HUES48 (cell line): Measurements from ENCODE around the gene SYTL5.
"Not testable (repeated sequence)": the region's sequence is repeated elsewhere in the genome, so short reads cannot be mapped to it uniquely, and the experiment has no call there.

ENCODE experiments used
- H3K27ac ChIP-seq: one replicate; pipeline ENCODE4 v1.7.0; 2013; ENCODE audit warnings: low read depth, low read length, inconsistent platforms
- H3K27me3 ChIP-seq: 2 replicates; pipeline ENCODE4 v1.6.1; 2013; ENCODE audit warnings: mild to moderate bottlenecking, low read length; ENCODE audit not compliant: control insufficient read depth, insufficient read depth
- H3K36me3 ChIP-seq: 2 replicates; pipeline ENCODE4 v1.6.1; 2013; ENCODE audit warnings: low read length; ENCODE audit not compliant: control insufficient read depth, insufficient read depth
- H3K4me1 ChIP-seq: 2 replicates; pipeline ENCODE4 v1.6.1; 2013; ENCODE audit warnings: mild to moderate bottlenecking, low read length; ENCODE audit not compliant: control insufficient read depth, insufficient read depth
- H3K4me3 ChIP-seq: 2 replicates; pipeline ENCODE4 v1.5.1; 2013; ENCODE audit warnings: mild to moderate bottlenecking, low read depth, low read length
- H3K9ac ChIP-seq: 2 replicates; pipeline ENCODE4 v1.6.1; 2013; ENCODE audit warnings: mild to moderate bottlenecking, low read depth, low read length, moderate library complexity
- H3K9me3 ChIP-seq: 2 replicates; pipeline ENCODE4 v1.6.1; 2013; ENCODE audit warnings: low read length; ENCODE audit not compliant: control insufficient read depth, insufficient read depth

SYTL5 gene

DNA sequence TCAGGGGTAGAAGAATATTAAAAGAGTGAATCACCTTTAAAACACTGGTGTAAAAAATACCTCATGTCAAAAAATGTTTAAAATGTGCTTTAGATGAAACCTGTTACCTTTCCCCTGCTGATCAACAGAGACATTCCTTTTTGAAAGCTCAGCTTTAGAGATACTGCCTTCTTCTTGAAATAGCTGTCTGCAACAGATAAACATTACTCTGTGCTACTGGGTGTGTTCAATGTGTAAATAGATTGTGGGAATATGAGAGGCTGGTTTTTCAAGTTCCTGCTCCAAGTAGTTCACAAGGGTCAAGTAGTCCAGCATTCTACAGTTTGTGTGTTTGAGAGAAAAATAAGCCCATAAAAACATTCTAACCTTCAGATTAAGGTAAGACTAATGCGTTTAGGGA, at the start of gene SYTL5:
TSS of gene SYTL5 (plus strand) at position 263 of the 400 bp plus-strand sequence. CDS start 27,337 bp downstream, outside the sequence.
- Histone ChIP-seq H3K4me3 (no peak within 1 kb of the TSS), H3K27me3 (no peaks in the 10 kb centered on the region), H3K27ac (no peak within 1 kb of the TSS), H3K4me1 (no peaks in the 10 kb centered on the region), H3K36me3 (no peaks in the 10 kb centered on the region), H3K9ac (no peak within 1 kb of the TSS), H3K9me3 (no peaks in the 10 kb centered on the region; the same call in 1 of the 2 replicates)

GRCh38 chrX:37958525-37959211, 47.7 kb upstream of the SYTL5 start:
- no peaks in the 10 kb centered on the region for H3K36me3 ChIP-seq
- H3K4me3 ChIP-seq = no peak overlapping the region
- 0 out of 2 replicates have a peak, but pooled peaks cover 3% of the 10 kb centered on the region for H3K4me1 ChIP-seq
- H3K27ac ChIP-seq = no peak overlapping the region
- H3K9me3 ChIP-seq = no peaks in the 10 kb centered on the region
- H3K27me3 ChIP-seq = peaks cover 4% of the 10 kb centered on the region; the same call in 1 of the 2 replicates
- no peak overlapping the region for H3K9ac ChIP-seq

DNA sequence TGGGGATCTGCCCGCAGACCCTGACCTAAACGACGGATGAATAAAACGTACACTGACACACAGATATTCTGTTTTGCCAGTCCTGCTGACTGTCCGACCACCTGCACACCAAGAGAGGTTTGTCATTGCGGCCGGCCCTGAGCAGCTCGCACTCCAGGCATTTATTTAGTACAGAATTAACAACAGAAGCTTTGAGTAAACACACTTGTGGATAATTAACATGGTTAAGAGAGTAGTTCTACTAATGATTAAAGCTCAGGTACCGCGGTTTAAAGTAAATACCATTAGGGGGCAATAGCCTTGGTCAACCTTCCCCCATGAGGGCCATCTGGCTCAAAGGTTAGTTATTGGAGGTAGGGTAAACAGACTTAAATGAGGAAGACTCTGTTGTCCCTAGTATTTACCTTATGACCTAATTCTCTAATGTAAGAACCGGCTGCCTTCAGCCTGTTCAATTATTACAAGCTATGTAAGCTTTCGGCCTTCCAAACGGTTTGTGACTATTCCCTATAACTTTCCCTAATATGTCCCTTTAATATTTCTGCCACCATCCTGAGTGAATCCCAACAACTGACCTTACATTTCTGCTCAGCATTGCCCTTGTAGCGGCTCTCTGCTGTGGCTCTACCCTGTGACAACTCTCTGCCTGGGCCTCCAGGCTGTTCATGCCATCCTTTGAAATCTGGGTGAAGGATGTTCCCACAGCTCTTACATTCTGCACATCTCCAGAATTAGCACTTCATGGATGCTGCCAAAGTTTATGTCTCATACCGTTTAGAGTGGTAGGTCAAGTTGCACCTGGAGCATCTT, 46.9 kb upstream of the SYTL5 start:
- H3K36me3 ChIP-seq = no peaks in the 10 kb centered on the region
- H3K4me1 ChIP-seq = 0 out of 2 replicates have a peak, but pooled peaks cover 3% of the 10 kb centered on the region
- H3K9me3 ChIP-seq = no peaks in the 10 kb centered on the region
- H3K27me3 ChIP-seq = peaks cover 4% of the 10 kb centered on the region; the same call in 1 of the 2 replicates
- no peak overlapping the region for H3K9ac ChIP-seq
- no peak overlapping the region for H3K4me3 ChIP-seq
- H3K27ac ChIP-seq = peak overlapping the region; percentile 9

DNA sequence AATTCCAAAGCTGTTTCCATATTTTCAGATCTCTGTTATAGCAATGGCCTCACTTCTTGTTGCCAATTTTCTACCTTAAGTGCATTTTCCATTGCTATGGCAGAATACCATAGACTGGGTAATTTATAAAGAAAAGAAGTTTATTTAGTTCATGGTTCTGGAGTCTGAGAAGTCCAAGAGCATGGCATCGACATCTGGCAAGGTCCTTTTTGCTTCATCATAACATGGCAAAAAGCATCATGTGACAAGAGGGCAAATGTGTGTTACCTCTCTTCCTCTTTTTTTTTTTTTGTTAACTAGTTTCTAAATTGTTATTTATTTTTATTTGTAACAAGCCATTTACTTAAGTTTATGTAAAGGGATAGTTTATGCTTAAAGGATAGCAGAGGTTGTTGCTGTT, 45.2 kb upstream of the SYTL5 start:
- no peaks in the 10 kb centered on the region for H3K36me3 ChIP-seq
- 0 out of 2 replicates have a peak, but pooled peaks cover 3% of the 10 kb centered on the region for H3K4me1 ChIP-seq
- no peak overlapping the region for H3K27ac ChIP-seq
- H3K4me3 ChIP-seq = no peak overlapping the region
- H3K9me3 ChIP-seq = no peaks in the 10 kb centered on the region
- H3K27me3 ChIP-seq = no peaks in the 10 kb centered on the region
- H3K9ac ChIP-seq = no peak overlapping the region

- no peak overlapping the region for H3K27ac ChIP-seq
- H3K9ac ChIP-seq = no peak overlapping the region
- H3K9me3 ChIP-seq = no peaks in the 10 kb centered on the region
- H3K27me3 ChIP-seq = no peaks in the 10 kb centered on the region
- no peaks in the 10 kb centered on the region for H3K36me3 ChIP-seq
- H3K4me1 ChIP-seq = no peaks in the 10 kb centered on the region
- H3K4me3 ChIP-seq = no peak overlapping the region
Observed at GRCh38 chrX:37967714-37968113, 38.6 kb upstream of the SYTL5 start.

DNA sequence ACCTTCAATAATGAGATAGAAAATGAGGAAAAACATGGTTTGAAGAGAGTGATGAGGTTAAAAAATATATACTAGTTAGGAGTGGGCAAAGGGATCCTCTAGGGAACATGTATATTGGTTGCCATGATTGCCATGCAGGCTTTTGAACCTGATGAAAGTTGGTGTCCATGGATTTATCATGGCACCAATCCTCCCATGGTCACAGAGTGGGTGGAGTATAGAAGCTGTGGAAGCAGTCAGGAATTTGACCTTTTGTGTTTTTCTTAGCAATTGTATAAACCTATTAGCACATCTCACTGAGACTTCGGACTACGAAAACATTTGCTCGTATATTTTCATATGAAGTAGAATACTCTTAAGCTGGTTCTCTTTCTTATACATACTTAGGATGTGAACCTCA, 30.9 kb upstream of the SYTL5 start:
- Histone ChIP-seq H3K4me3 (no peak overlapping the region), H3K9me3 (no peaks in the 10 kb centered on the region), H3K4me1 (peaks cover 4% of the 10 kb centered on the region; the same call in 1 of the 2 replicates), H3K36me3 (no peaks in the 10 kb centered on the region), H3K27ac (no peak overlapping the region), H3K9ac (no peak overlapping the region), H3K27me3 (no peaks in the 10 kb centered on the region)

- Histone ChIP-seq H3K36me3 (no peaks in the 10 kb centered on the region), H3K27me3 (no peaks in the 10 kb centered on the region), H3K9ac (no peak overlapping the region), H3K9me3 (no peaks in the 10 kb centered on the region), H3K4me1 (peaks cover 4% of the 10 kb centered on the region; the same call in 1 of the 2 replicates), H3K4me3 (no peak overlapping the region), H3K27ac (no peak overlapping the region)
Observed at GRCh38 chrX:37976153-37976552, 30.2 kb upstream of the SYTL5 start.

- H3K27ac ChIP-seq = no peak overlapping the region
- no peaks in the 10 kb centered on the region for H3K36me3 ChIP-seq
- H3K9me3 ChIP-seq = no peaks in the 10 kb centered on the region
- no peaks in the 10 kb centered on the region for H3K27me3 ChIP-seq
- no peaks in the 10 kb centered on the region for H3K4me1 ChIP-seq
- H3K4me3 ChIP-seq = no peak overlapping the region
- H3K9ac ChIP-seq = no peak overlapping the region
Observed at GRCh38 chrX:37984880-37985279, 21.5 kb upstream of the SYTL5 start.

- no peak overlapping the region for H3K9ac ChIP-seq
- H3K27ac ChIP-seq = no peak overlapping the region
- H3K36me3 ChIP-seq = no peaks in the 10 kb centered on the region
- no peaks in the 10 kb centered on the region for H3K4me1 ChIP-seq
- H3K4me3 ChIP-seq = no peak overlapping the region
- H3K27me3 ChIP-seq = no peaks in the 10 kb centered on the region
- H3K9me3 ChIP-seq = no peaks in the 10 kb centered on the region
Observed at GRCh38 chrX:37986893-37987292, 19.5 kb upstream of the SYTL5 start.

- Histone ChIP-seq H3K4me1 (peaks cover 4% of the 10 kb centered on the region; the same call in 1 of the 2 replicates), H3K27ac (no peak overlapping the region), H3K4me3 (no peak overlapping the region), H3K9ac (no peak overlapping the region), H3K9me3 (no peaks in the 10 kb centered on the region), H3K27me3 (no peaks in the 10 kb centered on the region), H3K36me3 (no peaks in the 10 kb centered on the region)
Observed at GRCh38 chrX:37989304-37989703, 17.0 kb upstream of the SYTL5 start.

DNA sequence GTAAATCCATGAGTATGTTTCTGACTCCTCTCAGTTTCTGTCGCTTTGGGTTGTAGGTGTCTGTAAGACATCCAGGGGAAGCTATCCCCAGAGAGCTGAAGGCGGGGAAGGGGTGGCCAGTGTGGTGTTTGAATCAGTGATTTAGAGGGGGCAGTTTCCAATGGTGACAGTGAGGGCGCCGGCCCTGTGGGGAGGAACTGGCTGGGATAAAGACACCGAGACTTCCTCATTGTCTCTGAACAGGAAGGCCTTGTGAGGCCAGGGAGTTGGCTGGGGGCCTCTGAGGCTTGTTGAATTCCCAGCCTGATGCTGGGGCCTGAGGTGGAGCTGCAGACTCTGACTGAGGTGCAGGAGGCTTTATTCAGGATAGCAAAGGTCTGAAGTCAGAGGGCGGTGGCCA, 15.1 kb upstream of the SYTL5 start:
- H3K27ac ChIP-seq, H3K27me3 ChIP-seq, H3K9me3 ChIP-seq, H3K36me3 ChIP-seq, H3K4me3 ChIP-seq, H3K4me1 ChIP-seq, H3K9ac ChIP-seq: not testable (repeated sequence)
